Fibroblast of lung (primary cell): ENCODE measurements around the gene CLCN3. TPM values are rescaled to one million over a fixed set of nuclear protein-coding genes. Genes with fewer than 3 reads are reported as not detected.

ENCODE experiments used
- DNase-seq, 2 donors: peaks; one replicate each; pipeline versions ENCODE4 v3.0.0 to v3.0.0-alpha.2; 2010; ENCODE audit warnings: low read depth in 2 of 2
- H2AFZ ChIP-seq: 2 replicates; pipeline ENCODE4 v1.5.1; 2012; ENCODE audit warnings: low read length, control low read depth, inconsistent platforms
- H3K27ac ChIP-seq: 2 replicates; pipeline ENCODE4 v1.5.1; 2011; ENCODE audit warnings: low read length, control low read depth; ENCODE audit not compliant: insufficient read depth
- H3K27me3 ChIP-seq: 2 replicates; pipeline ENCODE4 v1.5.1; 2011; ENCODE audit warnings: mild to moderate bottlenecking, low read length; ENCODE audit not compliant: control insufficient read depth, insufficient read depth
- H3K36me3 ChIP-seq: 2 replicates; pipeline ENCODE4 v1.5.1; 2011; ENCODE audit warnings: low read length; ENCODE audit not compliant: control insufficient read depth, insufficient read depth
- H3K4me1 ChIP-seq: 2 replicates; pipeline ENCODE4 v1.5.1; 2011; ENCODE audit warnings: low read length; ENCODE audit not compliant: control insufficient read depth, insufficient read depth; ENCODE audit errors: extremely low read depth
- H3K4me2 ChIP-seq: 2 replicates; pipeline ENCODE4 v1.5.1; 2011; ENCODE audit warnings: low read length, control low read depth; ENCODE audit not compliant: insufficient read depth; ENCODE audit errors: extremely low read depth
- H3K4me3 ChIP-seq, 4 experiments: fragments of 200-600 bp in 1 of 4; sonication (generic) in 1 of 4; replicated peaks in 1 of 4; 2 replicates each; pipeline ENCODE4 v1.5.1; 2011 to 2016; ENCODE audit warnings: low read length in 4 of 4, low read depth in 3 of 4, mild to moderate bottlenecking in 3 of 4, control low read depth in 2 of 4, inconsistent platforms in 1 of 4, mixed read lengths in 1 of 4; ENCODE audit not compliant: insufficient read depth in 1 of 4; ENCODE audit errors: control extremely low read depth in 1 of 4
- H3K79me2 ChIP-seq: 2 replicates; pipeline ENCODE4 v1.5.1; 2012; ENCODE audit warnings: mild to moderate bottlenecking, low read length, inconsistent platforms; ENCODE audit not compliant: control insufficient read depth, insufficient read depth
- H3K9ac ChIP-seq: 2 replicates; pipeline ENCODE4 v1.5.1; 2011; ENCODE audit warnings: mild to moderate bottlenecking, low read length, control low read depth; ENCODE audit not compliant: insufficient read depth
- H3K9me3 ChIP-seq: 2 replicates; pipeline ENCODE4 v1.5.1; 2012; ENCODE audit warnings: low read depth, low read length; ENCODE audit not compliant: control insufficient read depth, insufficient read depth
- H4K20me1 ChIP-seq: 2 replicates; pipeline ENCODE4 v1.5.1; 2011; ENCODE audit warnings: low read length; ENCODE audit not compliant: control insufficient read depth, insufficient read depth; ENCODE audit errors: extremely low read depth
- CTCF ChIP-seq, 2 donors: IDR thresholded peaks in 1 of 2; conservative IDR thresholded peaks in 1 of 2; 1 replicate in 1 of 2; 2 replicates in 1 of 2; pipeline ENCODE4 v1.5.1; 2011 to 2012; ENCODE audit warnings: low read length in 2 of 2, control low read depth in 1 of 2, inconsistent platforms in 1 of 2, low read depth in 1 of 2, mild to moderate bottlenecking in 1 of 2
- EZH2 ChIP-seq: IDR thresholded peaks from 2 replicates; pipeline ENCODE4 v1.5.1; 2012; ENCODE audit warnings: low read length, control low read depth, mild to moderate bottlenecking; ENCODE audit errors: missing control alignments
- polyA plus RNA-seq, 2 donors: library from polyadenylated mRNA; depleted of rRNA in 1 of 2; stranded (reverse) in 1 of 2; unstranded in 1 of 2; fragments of >200 nt; gene quantifications; 2 replicates each; pipeline ENCODE4 v1.2.1, GENCODE V29; 2011 to 2012; ENCODE audit warnings: missing spikeins in 1 of 2
- total RNA-seq: library from RNA; depleted of rRNA; stranded (reverse); fragments of >200 nt; gene quantifications from 2 replicates; pipeline ENCODE4 v1.2.1, GENCODE V29; 2014

The CLCN3 gene
- total and polyA plus RNA-seq, 2 donors (not counting 1 experiment from before 2014, with no cell fraction given): 51.7 to 92.2 TPM

- Histone ChIP-seq H3K4me1 (no peaks in the 10 kb centered on the region), H3K9me3 (no peaks in the 10 kb centered on the region), H3K27me3 (no peaks in the 10 kb centered on the region), H3K4me2 (peak overlapping the region; percentile 98), H3K4me3 (peak overlapping the region; percentile 63 to 91 (median 66)), H3K27ac (peak overlapping the region; percentile 96), H4K20me1 (no peaks in the 10 kb centered on the region), H2AFZ (no peak overlapping the region), H3K9ac (peak overlapping the region; percentile 57), H3K36me3 (no peaks in the 10 kb centered on the region), H3K79me2 (peaks cover 24% of the 10 kb centered on the region)
- no peak for DNase-seq
- no peak for TF ChIP-seq CTCF (conservative IDR thresholded peaks at IDR 0.05 in 1 of 2, IDR thresholded peaks at IDR 0.05 in 1 of 2; ENCODE audit: low read depth in 1 of 2, low read length in 2 of 2)
These were observed 38.8 kb downstream of the CLCN3 start for GRCh38 chr4:169658975-169659715.

DNA sequence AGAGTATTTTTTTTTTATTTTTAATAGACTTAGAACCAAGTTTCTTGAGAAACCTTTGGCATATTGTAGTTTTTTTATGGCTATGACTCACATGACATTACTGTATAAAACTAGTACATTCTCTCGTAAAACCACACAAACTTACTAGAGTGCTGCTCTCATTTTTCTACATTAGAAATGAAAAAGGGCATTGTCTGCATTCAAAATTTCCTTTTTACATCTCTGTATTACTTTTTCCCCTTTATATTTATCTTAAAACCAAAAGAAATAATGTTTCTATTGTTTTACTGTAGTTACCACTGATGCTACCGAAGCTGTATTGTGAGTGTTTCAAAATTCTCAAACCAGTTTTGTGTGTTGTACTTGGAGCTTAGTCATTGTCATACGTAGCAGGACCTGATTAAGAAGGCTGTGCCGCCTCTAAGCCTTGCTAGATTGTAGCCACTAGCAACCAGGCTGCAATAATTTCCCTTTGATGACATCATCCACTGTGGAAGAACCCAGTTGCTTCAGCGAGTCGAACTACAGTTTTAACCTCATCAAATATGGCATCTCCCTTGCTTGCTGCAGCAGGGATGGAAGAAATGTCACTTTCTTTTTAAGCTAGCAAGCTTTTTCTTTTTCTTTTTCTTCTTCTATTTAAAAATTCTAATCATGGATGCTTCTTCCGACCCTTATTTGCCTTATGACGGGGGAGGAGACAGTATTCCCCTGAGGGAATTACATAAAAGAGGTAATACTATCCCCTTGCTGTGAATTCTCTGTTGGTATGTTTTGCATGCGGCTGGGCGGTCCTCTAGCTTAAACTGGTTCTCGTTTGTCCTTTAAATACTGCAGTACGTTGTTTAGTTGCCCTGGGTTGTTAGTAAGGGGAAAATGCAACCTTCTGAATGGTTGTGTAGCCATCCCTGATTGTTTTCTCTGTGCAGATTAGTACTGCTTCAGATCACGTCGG lies 39.6 kb downstream of the CLCN3 start:
- Histone ChIP-seq H3K4me1 (no peaks in the 10 kb centered on the region), H3K4me3 (peak overlapping the region; percentile 63 to 91 (median 66)), H3K36me3 (no peaks in the 10 kb centered on the region), H3K9ac (peak overlapping the region; percentile 69), H3K9me3 (no peaks in the 10 kb centered on the region), H3K79me2 (peaks cover 25% of the 10 kb centered on the region), H4K20me1 (no peaks in the 10 kb centered on the region), H3K27me3 (no peaks in the 10 kb centered on the region), H2AFZ (peak overlapping the region; percentile 70), H3K4me2 (peak overlapping the region; percentile 98), H3K27ac (peak overlapping the region; percentile 96)
- DNase-seq: peak; percentile 99
- TF ChIP-seq CTCF (conservative IDR thresholded peaks at IDR 0.05 in 1 of 2, IDR thresholded peaks at IDR 0.05 in 1 of 2; ENCODE audit: low read depth in 1 of 2, low read length in 2 of 2) (no peak), EZH2 (no peak)

DNA sequence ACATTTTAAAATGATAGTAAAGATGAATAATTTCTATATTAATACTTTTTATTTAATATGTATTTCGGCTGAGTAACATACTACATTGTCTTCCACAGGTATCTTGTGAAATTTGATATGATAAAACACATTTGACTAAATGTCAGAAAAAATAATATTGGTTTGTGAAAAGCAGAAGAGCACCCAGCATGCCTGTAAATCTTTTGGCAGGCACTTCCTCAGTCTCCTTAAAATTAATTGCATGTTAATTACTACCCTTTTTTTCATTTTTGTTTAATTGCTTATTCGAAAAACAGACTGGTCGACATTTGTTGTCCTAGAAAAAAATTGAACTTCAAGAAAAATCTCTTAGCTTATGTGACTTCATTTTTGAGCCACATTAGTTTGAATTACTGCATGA lies 40.6 kb downstream of the CLCN3 start:
- H3K4me3 ChIP-seq: peak overlapping the region; percentile 63 to 91 (median 66)
- DNase-seq: no peak
- peaks cover 23% of the 10 kb centered on the region for H3K79me2 ChIP-seq
- no peak overlapping the region for H2AFZ ChIP-seq
- H3K36me3 ChIP-seq: no peaks in the 10 kb centered on the region
- H4K20me1 ChIP-seq: no peaks in the 10 kb centered on the region
- H3K9me3 ChIP-seq: no peaks in the 10 kb centered on the region
- H3K27me3 ChIP-seq: no peaks in the 10 kb centered on the region
- no peaks in the 10 kb centered on the region for H3K4me1 ChIP-seq
- H3K9ac ChIP-seq: no peak overlapping the region
- TF ChIP-seq EZH2: no peak
- TF ChIP-seq CTCF (conservative IDR thresholded peaks at IDR 0.05 in 1 of 2, IDR thresholded peaks at IDR 0.05 in 1 of 2; ENCODE audit: low read depth in 1 of 2, low read length in 2 of 2): no peak
- peak overlapping the region; percentile 96 for H3K27ac ChIP-seq
- H3K4me2 ChIP-seq: peak overlapping the region; percentile 98
